ENCODE results near the gene CNTNAP5. TPM values are rescaled to one million over a fixed set of nuclear protein-coding genes. Genes with fewer than 3 reads are reported as not detected.

CNTNAP5 gene
- total RNA-seq, 4 donors from 2014 or later: 0.20 to 1.4 (median 0.68) TPM; not detected in 1

DNA sequence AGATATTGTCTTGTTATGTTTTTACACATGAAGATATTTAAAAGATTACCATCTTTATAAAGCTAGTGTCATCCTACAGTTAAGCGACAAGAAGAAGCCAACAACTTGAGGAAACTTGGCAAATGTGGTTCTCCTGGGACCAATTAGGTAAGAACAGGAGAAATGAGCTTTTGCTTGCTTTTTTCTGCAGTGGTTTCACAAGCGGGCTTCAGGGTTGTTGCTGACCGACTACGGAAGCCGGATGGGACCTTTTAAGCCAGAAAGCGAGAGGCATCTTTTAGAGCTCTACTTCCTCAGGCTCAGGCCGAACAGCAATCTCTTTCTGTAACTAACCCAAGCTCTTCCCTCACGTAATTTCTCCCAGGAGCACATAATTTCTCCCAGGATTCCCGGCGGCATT is 256.5 kb downstream of the CNTNAP5 start:
- no peaks in the 10 kb centered on the region for H3K9me3 ChIP-seq
- 76 to 84% methylated on average over 4 to 10 of the region's 10 CpGs for WGBS, 2 donors (ENCODE audit: low coverage in 1 of 2)
- no peaks in the 10 kb centered on the region for H3K36me3 ChIP-seq
- no peaks in the 10 kb centered on the region for H3K4me1 ChIP-seq
- no peaks in the 10 kb centered on the region for H3K27me3 ChIP-seq
- DNase-seq: no peak
- in situ Hi-C loops (cut with MboI; ENCODE audit: low pct_ligation_motif_present in 1 of 4, low pct_unique_long_range_greater_than_20kb in 1 of 4, low sequenced_read_pairs in 3 of 4) (no loop called here), intact Hi-C loops (cut with DNase I; ENCODE audit: low total_unique reads) (no loop called here)
- no peak overlapping the region for H3K27ac ChIP-seq
- H3K4me3 ChIP-seq: no peak overlapping the region
- TF ChIP-seq EP300 (IDR thresholded peaks at IDR 0.05; ENCODE audit: low read depth): no peak
- TF ChIP-seq CTCF (IDR thresholded peaks at IDR 0.05): no peak
- TF ChIP-seq POLR2AphosphoS5 (IDR thresholded peaks at IDR 0.05): no peak
- TF ChIP-seq POLR2A (IDR thresholded peaks at IDR 0.05): no peak

DNA sequence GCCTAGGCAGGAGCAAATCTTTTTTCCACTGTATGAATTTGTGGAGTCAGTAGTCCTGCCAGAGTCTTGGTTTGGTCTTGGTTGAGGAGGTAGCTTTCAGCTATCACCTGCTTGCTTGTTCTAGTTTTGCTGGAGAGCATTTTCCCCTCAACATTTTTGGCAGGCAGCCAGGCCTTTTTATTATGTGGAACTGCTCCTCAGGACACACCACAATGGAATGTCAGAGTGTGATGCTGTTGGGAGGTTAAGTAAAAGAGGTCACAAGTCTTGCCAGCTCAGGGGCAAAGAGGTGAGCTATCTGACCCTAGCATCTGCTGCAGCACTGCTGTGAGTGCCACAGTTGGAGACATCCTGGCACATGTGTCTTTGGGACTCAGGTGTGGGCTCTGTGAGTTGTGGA is 258.0 kb downstream of the CNTNAP5 start:
- in situ Hi-C loops (cut with MboI; ENCODE audit: low pct_ligation_motif_present in 1 of 4, low pct_unique_long_range_greater_than_20kb in 1 of 4, low sequenced_read_pairs in 3 of 4) (no loop called here), intact Hi-C loops (cut with DNase I; ENCODE audit: low total_unique reads) (no loop called here)
- no peak for DNase-seq

DNA sequence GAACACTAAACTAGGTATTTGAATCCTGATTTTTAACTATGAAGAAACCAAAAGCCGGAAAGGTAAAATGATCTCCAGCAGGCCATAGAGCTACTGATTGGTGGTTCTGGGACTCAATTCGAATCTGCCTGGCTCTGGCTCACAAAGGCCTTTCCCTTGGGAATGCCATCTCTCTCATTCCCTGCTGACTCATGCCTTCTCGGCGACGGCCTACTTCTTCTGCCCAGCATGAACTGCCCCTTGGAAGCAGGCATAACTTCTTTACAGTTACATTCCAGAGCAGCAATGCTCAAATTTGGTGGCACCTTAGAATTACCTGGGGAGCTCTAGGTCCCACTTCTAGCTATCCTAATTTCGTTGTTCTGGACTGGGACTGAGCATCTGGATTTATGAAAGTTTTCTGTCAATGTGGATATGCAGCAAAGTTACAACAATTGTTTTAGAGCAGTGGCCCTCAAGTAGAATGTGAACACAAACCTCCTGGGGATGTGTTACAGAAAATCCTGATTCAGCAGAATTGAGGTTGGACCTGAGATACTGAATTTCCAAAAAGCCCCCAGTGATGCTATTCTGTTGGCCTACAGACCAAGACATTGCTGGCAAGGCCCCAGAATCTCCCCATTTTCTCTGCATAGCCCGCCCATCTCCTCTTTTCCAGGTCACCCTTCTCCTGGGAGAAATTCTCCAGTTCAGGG is 261.1 kb downstream of the CNTNAP5 start:
- Histone ChIP-seq H3K4me3 (no peak overlapping the region), H3K27me3 (no peaks in the 10 kb centered on the region), H3K9me3 (no peaks in the 10 kb centered on the region), H3K27ac (no peak overlapping the region), H3K4me1 (no peaks in the 10 kb centered on the region), H3K36me3 (no peaks in the 10 kb centered on the region)
- in situ Hi-C loops (cut with MboI; ENCODE audit: low pct_ligation_motif_present in 1 of 4, low pct_unique_long_range_greater_than_20kb in 1 of 4, low sequenced_read_pairs in 3 of 4): no loop called here
- TF ChIP-seq CTCF (IDR thresholded peaks at IDR 0.05): no peak
- 74 to 80% methylated on average over 2 to 7 of the region's 7 CpGs for WGBS, 2 donors (ENCODE audit: low coverage in 1 of 2)
- DNase-seq: no peak
- intact Hi-C loops (cut with DNase I; ENCODE audit: low total_unique reads): no loop called here

More for the DNA sequence above, 258.0 kb downstream of the CNTNAP5 start:
- Histone ChIP-seq H3K4me1 (no peaks in the 10 kb centered on the region), H3K9me3 (no peaks in the 10 kb centered on the region), H3K27me3 (no peaks in the 10 kb centered on the region), H3K36me3 (no peaks in the 10 kb centered on the region), H3K4me3 (no peak overlapping the region), H3K27ac (no peak overlapping the region)
- TF ChIP-seq POLR2AphosphoS5 (IDR thresholded peaks at IDR 0.05): no peak
- TF ChIP-seq CTCF (IDR thresholded peaks at IDR 0.05): no peak
- no peak for TF ChIP-seq POLR2A (IDR thresholded peaks at IDR 0.05)
- TF ChIP-seq EP300 (IDR thresholded peaks at IDR 0.05; ENCODE audit: low read depth): no peak

DNA sequence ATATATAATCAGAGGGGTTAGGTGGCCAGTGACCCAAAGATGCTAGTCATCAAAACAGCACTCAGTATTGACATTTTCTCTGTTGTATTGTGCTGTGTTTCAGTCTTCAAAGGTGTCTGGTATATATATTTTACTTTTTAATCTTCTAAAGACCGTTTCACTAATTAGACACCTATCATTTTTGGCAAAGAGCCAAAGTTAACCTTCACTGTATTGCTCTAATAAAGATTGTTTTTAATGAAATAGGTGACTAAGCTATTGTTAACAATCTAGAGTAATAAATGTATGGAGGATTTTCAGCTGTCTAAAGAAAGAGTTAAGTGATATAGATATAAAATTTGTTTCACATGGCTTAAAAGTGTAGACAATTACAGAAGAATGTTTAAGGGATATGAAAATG is 264.0 kb downstream of the CNTNAP5 start:
- WGBS, 2 donors (ENCODE audit: low coverage in 1 of 2): 33 to 39% methylated on average over 1 of the region's 1 CpG
- in situ Hi-C loops (cut with MboI; ENCODE audit: low pct_ligation_motif_present in 1 of 4, low pct_unique_long_range_greater_than_20kb in 1 of 4, low sequenced_read_pairs in 3 of 4): no loop called here

More for the DNA sequence above, 264.0 kb downstream of the CNTNAP5 start:
- no peak for TF ChIP-seq POLR2AphosphoS5 (IDR thresholded peaks at IDR 0.05)
- TF ChIP-seq EP300 (IDR thresholded peaks at IDR 0.05; ENCODE audit: low read depth): no peak
- TF ChIP-seq CTCF (IDR thresholded peaks at IDR 0.05): no peak
- TF ChIP-seq POLR2A (IDR thresholded peaks at IDR 0.05): no peak
- no peaks in the 10 kb centered on the region for H3K36me3 ChIP-seq
- DNase-seq: no peak
- H3K9me3 ChIP-seq: no peaks in the 10 kb centered on the region
- H3K4me3 ChIP-seq: no peak overlapping the region
- intact Hi-C loops (cut with DNase I; ENCODE audit: low total_unique reads): no loop called here
- H3K4me1 ChIP-seq: no peaks in the 10 kb centered on the region
- no peaks in the 10 kb centered on the region for H3K27me3 ChIP-seq
- H3K27ac ChIP-seq: no peak overlapping the region
